Stimulated activated effector memory CD8-positive, alpha-beta T cell treated with anti-CD3 and anti-CD28 coated beads, Interleukin-12 subunit alpha, Interleukin-12 subunit beta, amount 100 ng/mL, for 72 hours (primary cell): Measurements from ENCODE around the gene ORM2.

ENCODE experiments used
- ATAC-seq: fragments of 150-1000 bp; cut with Tn5 transposase; 2 replicates; pipeline ENCODE4 v1.10.0; 2021
- DNase-seq, 2 donors: peaks; one replicate each; pipeline ENCODE4 v3.0.0; 2021 to 2022; ENCODE audit warnings: low spot score in 2 of 2
- H3K27ac Mint-ChIP-seq: one replicate; pipeline ENCODE4 v1.8.0; 2022; ENCODE audit warnings: mild to moderate bottlenecking, mixed read lengths
- H3K36me3 Mint-ChIP-seq: one replicate; pipeline ENCODE4 v1.8.0; 2022; ENCODE audit warnings: mild to moderate bottlenecking, mixed read lengths
- H3K4me1 Mint-ChIP-seq: one replicate; pipeline ENCODE4 v1.8.0; 2022; ENCODE audit warnings: mixed read lengths
- H3K4me3 Mint-ChIP-seq: one replicate; pipeline ENCODE4 v1.8.0; 2022; ENCODE audit warnings: mild to moderate bottlenecking, mixed read lengths
- H3K9me3 Mint-ChIP-seq: one replicate; pipeline ENCODE4 v1.8.0; 2022; ENCODE audit warnings: mixed read lengths

The ORM2 gene

DNA sequence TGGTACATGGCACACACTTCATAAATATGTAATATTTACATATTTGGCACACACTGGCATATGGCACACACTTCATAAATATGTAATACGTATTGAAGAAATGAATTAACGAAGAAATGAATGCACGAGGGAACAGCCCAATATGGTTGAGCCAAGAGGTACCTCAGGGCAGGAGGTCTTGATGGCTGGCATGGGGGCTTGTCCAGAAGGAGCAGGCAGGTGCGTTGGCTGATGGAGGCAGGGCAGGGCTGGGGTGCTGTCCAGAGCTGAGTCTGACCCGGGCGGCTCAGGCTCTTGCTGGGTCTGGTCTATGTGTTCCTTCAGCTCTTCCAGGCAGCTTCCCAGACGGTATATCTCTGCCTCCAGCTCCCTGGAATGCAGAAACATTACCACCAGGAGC lies 31.9 kb downstream of the ORM2 start:
- DNase-seq = no peak
- ATAC-seq = no peak
- H3K36me3 Mint-ChIP-seq = peaks cover 100% of the 10 kb centered on the region
- H3K27ac Mint-ChIP-seq = peak overlapping the region; percentile 97
- H3K9me3 Mint-ChIP-seq = no peaks in the 10 kb centered on the region
- H3K4me3 Mint-ChIP-seq = no peak overlapping the region
- peaks cover 75% of the 10 kb centered on the region for H3K4me1 Mint-ChIP-seq

DNA sequence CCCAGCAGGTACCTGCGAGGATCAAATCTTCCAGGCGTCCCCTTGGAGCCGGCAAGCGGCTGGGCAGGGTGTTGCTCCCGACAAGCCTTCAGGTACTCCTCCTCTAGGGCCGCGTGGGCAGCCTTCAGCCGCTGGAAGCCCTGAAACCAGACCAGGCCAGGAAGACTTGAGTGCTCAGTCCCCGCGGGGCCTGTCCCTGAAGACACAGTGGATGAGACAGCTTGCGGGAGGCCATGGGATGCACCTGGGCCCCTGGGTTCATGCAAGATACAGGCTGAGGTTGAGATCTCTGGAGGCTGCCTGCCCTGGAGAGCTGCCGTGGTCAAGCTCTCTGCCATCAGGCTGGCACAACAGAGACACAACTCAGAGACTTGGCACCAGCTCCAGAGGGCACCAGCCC lies 32.7 kb downstream of the ORM2 start:
- Mint-ChIP-seq H3K27ac (peak overlapping the region; percentile 97), H3K36me3 (peaks cover 100% of the 10 kb centered on the region), H3K9me3 (no peaks in the 10 kb centered on the region), H3K4me3 (no peak overlapping the region), H3K4me1 (peaks cover 78% of the 10 kb centered on the region)
- ATAC-seq (no peak), DNase-seq (no peak)

DNA sequence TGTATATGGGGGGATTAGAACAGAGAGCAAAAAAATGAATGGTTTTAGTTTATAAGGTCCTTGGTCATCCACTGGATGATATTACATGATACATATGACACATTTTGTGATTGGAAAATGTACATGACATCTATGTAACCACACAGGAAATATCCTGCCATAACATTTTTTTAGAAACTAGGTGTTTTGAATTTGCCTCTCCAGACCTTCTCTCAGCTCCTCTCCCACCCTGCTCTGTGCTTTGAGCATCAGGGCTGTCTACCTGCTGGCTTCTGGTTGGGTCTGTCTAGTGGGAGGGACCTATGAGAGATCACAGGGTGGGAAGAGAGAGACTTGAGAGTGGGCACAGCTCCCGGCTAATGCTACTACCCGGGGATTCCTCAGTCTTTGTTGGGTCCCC lies 33.8 kb downstream of the ORM2 start:
- DNase-seq (no peak), ATAC-seq (peak; percentile 53)
- Mint-ChIP-seq H3K27ac (peak overlapping the region; percentile 97), H3K36me3 (peaks cover 100% of the 10 kb centered on the region), H3K4me1 (peaks cover 79% of the 10 kb centered on the region), H3K4me3 (peak overlapping the region; percentile 57), H3K9me3 (no peaks in the 10 kb centered on the region)

DNA sequence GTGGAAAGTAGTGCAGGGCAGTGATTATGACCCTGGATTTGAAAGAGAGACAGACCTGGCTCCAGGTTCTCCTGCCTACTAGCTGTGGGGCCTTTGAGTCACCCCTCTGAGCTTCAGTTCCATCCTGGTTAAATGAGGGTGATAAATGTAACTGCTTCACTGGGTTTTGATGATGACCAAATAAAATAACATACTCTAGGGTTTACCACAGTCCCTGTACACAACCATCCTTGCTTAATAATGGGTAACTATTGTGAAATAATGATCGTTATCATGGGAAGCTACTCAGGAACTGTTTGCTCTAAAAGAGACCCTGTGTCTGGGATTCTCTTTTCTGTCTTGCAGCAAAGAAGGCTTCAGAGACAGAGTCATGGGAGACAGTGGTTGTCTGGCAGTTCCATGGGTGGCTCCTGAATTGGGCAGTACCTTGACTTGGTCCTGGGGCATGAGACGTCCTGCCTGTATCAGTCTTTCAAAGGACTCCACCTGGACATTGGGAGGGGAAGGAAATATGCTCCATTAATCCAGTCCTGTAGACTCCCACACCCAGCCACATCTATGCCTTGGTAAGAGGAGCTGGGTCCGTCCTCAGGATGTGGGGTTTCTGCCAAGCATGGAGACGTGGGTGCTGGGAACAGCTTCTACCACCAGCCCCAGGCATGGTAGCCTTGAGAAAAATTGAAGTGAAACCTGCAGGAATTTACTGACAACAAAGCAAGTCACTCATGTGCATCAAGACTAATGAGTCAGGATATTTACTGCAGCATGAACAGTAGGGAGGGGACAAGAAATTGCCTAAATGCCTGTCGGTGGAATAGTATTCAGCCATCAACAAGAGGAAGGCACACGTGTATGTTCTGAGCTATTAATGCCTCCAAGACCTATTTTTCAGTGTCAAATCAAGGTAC lies 34.7 kb downstream of the ORM2 start:
- DNase-seq (no peak), ATAC-seq (peak; percentile 59)
- Mint-ChIP-seq H3K27ac (peak overlapping the region; percentile 97), H3K4me3 (peak overlapping the region; percentile 57), H3K4me1 (peaks cover 85% of the 10 kb centered on the region), H3K36me3 (peaks cover 100% of the 10 kb centered on the region), H3K9me3 (no peaks in the 10 kb centered on the region)

DNA sequence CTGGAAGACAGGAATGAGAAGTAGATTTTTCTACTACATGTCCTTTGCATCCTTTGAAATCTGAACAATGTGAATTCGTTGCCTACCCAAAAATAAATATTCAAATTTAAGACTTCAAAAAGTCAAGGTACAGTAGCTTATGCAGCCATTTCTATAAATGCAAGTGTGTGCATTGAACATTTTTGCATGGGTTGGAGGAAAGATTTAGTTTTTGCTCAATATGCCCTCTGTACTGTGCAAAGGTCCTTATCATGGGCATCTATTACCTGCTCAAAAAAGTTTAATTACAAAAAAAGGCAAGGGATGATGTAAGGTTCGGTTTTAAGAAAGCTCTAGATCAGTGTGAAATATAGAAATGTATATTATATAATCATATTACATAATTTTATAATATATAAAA lies 35.5 kb downstream of the ORM2 start:
- Mint-ChIP-seq H3K36me3 (peaks cover 100% of the 10 kb centered on the region), H3K9me3 (no peaks in the 10 kb centered on the region), H3K27ac (no peak overlapping the region), H3K4me1 (peaks cover 85% of the 10 kb centered on the region), H3K4me3 (no peak overlapping the region)
- DNase-seq (no peak), ATAC-seq (no peak)

DNA sequence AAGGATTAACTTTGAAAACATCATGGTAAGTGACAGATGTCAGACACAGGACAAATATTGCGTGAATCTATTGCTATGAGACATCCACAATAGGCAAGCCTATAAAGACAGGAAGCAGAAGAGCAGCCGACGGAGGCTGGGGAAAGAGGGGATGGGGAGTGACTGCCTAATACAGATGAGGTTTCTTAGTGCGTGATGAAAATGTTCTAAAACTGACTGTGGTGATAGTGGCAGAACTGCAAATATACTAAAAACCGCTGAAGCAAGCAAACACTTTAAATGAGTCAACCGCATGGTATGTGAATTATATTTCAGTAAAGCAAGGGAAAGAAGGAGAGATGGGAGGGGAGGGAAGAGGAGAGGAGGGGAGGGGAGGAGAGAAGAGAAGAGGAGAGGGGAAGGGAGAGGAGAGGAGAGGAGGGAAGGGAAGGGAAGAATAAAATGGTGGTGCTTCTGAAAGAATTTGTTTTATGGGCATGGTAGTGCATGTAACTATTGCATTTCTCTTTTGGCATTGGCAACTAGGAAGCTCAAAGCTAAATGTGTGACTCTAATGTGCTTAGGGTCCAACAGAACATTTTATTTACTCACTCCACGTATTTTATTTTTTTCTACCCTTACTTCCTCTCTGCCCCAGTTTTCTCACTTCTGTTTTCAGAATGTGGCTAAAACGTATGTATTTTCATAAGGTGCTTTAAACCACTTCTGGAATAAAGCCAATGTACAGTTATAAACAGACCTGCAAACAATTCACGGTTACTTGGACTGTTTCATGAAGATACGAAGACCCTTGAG lies 36.9 kb downstream of the ORM2 start:
- Mint-ChIP-seq H3K4me3 (peak overlapping the region; percentile 47), H3K27ac (peak overlapping the region; percentile 76), H3K9me3 (no peaks in the 10 kb centered on the region), H3K36me3 (peaks cover 100% of the 10 kb centered on the region), H3K4me1 (peaks cover 82% of the 10 kb centered on the region)
- ATAC-seq = peak; percentile 79
- no peak for DNase-seq

DNA sequence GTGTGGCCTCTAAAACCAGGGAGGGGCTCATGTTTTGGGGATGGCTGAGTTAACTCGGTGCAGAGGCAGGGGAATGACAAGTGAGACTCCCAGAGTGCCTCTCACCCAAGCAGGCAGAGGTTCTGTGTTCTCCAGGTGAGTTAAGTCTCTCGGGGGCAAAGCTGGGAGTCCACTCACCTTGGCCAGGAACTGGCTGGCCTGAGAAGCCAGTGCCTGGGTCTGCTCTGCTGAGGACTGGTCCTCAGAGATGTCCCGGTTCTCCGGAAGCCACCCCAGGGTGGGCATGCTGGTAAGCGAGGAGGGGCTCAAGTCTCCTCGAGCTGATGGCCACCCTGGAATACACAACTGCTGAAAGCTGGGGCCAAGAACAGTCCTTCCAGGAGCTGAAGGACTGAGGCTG lies 37.7 kb downstream of the ORM2 start:
- Mint-ChIP-seq H3K4me1 (peaks cover 89% of the 10 kb centered on the region), H3K9me3 (no peaks in the 10 kb centered on the region), H3K27ac (peak overlapping the region; percentile 76), H3K4me3 (peak overlapping the region; percentile 47), H3K36me3 (peaks cover 100% of the 10 kb centered on the region)
- no peak for DNase-seq
- no peak for ATAC-seq

DNA sequence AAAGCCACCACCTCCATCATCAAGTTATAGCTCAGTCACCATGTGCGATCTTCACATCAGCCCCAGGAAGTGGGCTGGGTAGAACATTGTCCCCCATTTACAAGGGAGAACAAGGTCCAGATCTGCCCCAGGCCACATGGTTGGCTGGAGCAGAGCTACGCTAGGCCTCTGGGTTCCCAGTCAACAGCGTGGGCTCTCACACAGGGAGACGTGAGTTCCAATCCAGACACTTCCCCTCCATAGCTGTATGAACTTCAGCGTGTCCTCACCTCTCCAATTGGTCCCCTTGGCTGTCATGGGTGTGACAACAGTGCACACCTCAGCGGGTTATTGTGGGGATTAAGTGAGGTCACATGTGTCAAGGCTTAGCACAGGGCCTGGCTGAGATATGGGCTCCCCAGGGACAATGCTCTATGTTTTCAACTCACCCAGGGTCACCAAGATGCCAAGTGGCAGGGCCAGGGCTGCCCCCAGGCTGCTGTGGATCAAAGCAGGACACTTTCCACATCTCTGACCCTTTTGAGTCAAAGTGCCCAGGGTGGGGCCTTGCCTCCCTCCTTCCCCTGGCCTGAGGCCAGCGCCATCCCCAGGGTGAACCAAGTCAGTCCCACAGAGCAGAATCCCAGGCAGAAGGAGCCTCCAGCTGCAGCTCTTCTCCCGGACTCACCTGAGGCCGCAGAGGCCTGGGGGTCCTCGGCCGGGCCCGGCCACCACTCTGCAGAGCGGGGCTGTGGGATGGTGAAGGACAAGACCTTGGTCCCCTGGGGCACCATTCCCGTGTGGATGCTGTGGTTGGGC lies 38.3 kb downstream of the ORM2 start:
- DNase-seq (no peak), ATAC-seq (no peak)
- Mint-ChIP-seq H3K36me3 (peaks cover 100% of the 10 kb centered on the region), H3K9me3 (no peaks in the 10 kb centered on the region), H3K4me3 (peak overlapping the region; percentile 47), H3K27ac (peak overlapping the region; percentile 76), H3K4me1 (peaks cover 92% of the 10 kb centered on the region)

DNA sequence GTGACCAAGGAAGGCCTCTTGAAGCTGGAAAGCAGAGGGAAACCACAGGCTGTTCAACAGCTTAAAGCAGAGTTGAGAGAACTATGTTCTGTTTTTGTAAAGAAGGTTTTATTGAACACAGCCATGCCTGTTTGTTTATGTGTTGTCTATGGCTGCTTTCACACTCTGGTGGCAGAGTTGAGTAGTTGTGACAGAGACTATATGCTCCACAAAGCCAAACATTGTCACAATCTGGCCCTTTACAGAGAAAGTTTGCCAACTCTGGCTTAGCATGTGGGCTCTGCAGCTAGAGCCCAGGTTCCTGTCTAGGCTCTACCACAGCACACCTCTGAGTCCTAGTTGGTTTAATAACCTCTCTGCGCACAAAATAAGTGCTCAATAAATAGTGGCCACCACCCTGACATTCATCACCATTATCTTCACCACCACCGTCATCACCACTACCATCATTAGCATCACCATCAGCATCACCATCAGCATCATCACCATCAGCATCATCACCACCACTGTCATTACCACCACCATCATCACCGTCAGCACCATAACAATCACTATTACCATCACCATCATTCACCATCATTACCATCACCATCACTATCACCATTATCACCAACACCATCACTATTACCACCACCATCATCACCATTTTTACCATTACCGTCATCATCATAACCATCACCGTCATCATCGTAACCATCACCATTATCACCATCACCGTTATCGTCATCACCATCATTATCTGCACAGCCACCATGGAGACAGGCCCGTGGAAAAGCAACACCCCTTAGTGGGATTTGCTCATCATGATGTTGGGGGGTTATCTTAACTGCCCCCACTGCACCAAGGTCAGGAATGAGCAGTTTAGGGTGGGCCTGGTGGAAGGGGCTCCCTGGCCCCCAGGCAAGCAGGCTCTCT lies 39.8 kb downstream of the ORM2 start:
- DNase-seq = no peak
- H3K4me1 Mint-ChIP-seq = peaks cover 91% of the 10 kb centered on the region
- H3K4me3 Mint-ChIP-seq = peak overlapping the region; percentile 3
- peak overlapping the region; percentile 96 for H3K27ac Mint-ChIP-seq
- H3K36me3 Mint-ChIP-seq = peaks cover 100% of the 10 kb centered on the region
- no peaks in the 10 kb centered on the region for H3K9me3 Mint-ChIP-seq
- ATAC-seq = peak; percentile 3

DNA sequence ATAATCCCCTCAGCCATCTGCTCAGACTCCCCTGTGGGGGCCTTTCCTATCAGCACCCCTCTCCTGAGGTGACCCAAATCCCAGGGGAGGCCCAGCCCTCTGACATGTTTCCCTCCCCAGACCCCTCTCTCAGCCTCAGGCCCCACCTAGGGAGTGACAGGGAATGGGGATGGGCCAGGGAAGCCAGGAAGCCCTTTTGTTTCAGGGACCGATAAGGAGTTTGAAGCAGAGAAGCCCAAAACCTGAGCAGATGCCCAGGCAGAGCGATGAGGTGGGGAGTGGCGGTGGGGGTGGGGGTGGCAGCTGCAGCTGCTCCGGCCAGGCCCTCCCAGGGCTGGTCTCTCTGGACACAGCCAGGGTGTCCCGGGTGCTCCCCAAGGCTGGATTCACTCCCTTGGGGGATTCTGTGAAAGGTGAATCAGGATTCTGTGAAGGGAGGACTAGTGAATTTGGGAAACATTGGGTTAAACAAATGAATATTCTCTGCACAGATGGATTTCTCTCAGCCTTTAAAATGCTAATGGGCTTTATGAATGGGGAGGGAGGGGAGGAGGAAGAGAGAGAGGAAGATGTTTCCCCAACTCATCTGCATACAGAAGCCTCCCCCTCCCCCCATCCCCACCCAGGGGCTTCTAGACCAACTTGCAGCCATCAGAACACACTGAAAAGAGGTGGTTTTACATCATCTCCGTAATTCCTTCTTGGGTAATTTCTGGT lies 40.7 kb downstream of the ORM2 start:
- no peak for DNase-seq
- Mint-ChIP-seq H3K4me1 (peaks cover 95% of the 10 kb centered on the region), H3K27ac (peak overlapping the region; percentile 96), H3K36me3 (peaks cover 100% of the 10 kb centered on the region), H3K4me3 (no peak overlapping the region), H3K9me3 (no peaks in the 10 kb centered on the region)
- no peak for ATAC-seq

DNA sequence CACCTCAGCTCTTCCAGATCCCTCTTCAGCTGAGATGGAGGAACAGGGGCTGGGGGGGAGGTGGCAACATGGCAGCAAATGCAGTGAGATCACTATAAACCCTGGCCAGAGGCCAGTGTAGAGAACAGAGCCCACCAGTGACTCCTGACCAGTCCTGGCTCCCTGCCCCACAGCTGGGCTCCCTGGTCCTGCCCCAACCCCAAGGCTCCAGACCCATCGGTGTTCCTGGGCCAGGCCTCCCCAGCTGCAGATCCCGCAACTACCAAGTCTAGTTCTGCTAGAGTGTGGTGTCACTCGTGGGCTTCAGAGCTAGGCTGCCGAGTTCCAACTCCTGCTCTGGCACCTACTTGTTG lies 41.3 kb downstream of the ORM2 start:
- peaks cover 100% of the 10 kb centered on the region for H3K36me3 Mint-ChIP-seq
- peaks cover 94% of the 10 kb centered on the region for H3K4me1 Mint-ChIP-seq
- peak overlapping the region; percentile 96 for H3K27ac Mint-ChIP-seq
- DNase-seq (no peak), ATAC-seq (no peak)
- H3K4me3 Mint-ChIP-seq = peak overlapping the region; percentile 71
- no peaks in the 10 kb centered on the region for H3K9me3 Mint-ChIP-seq

DNA sequence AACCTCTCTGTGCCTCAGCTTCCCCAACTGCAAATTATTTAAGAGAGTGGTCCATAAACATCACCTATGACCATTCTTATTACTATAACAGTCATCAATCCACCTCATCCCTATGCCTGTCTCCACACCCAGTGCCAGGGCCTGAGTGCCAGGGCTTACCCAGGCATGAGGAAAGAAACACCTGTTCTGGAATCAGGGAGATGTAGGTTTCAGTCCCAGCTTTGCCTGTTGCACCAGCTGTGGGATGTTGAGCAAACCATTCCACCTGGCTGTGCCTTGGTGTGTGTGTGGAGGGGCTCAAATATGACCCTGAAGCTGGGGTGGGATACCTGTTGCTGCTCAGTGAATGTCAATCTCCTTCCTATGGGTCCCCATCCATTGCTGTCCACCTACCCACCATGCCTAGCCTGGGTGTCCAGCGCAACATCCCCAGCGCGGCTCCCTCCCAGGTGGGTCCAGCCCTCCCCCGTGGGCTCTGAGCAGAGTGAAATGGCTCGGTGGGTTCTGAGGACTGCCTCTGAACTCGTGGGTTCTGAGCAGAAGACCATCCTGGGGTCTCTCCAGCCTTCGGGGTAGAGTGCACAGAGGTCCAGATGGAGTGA lies 41.8 kb downstream of the ORM2 start:
- no peaks in the 10 kb centered on the region for H3K9me3 Mint-ChIP-seq
- peaks cover 100% of the 10 kb centered on the region for H3K36me3 Mint-ChIP-seq
- DNase-seq = no peak
- peak overlapping the region; percentile 71 for H3K4me3 Mint-ChIP-seq
- H3K27ac Mint-ChIP-seq = peak overlapping the region; percentile 96
- H3K4me1 Mint-ChIP-seq = peaks cover 91% of the 10 kb centered on the region
- ATAC-seq = no peak

DNA sequence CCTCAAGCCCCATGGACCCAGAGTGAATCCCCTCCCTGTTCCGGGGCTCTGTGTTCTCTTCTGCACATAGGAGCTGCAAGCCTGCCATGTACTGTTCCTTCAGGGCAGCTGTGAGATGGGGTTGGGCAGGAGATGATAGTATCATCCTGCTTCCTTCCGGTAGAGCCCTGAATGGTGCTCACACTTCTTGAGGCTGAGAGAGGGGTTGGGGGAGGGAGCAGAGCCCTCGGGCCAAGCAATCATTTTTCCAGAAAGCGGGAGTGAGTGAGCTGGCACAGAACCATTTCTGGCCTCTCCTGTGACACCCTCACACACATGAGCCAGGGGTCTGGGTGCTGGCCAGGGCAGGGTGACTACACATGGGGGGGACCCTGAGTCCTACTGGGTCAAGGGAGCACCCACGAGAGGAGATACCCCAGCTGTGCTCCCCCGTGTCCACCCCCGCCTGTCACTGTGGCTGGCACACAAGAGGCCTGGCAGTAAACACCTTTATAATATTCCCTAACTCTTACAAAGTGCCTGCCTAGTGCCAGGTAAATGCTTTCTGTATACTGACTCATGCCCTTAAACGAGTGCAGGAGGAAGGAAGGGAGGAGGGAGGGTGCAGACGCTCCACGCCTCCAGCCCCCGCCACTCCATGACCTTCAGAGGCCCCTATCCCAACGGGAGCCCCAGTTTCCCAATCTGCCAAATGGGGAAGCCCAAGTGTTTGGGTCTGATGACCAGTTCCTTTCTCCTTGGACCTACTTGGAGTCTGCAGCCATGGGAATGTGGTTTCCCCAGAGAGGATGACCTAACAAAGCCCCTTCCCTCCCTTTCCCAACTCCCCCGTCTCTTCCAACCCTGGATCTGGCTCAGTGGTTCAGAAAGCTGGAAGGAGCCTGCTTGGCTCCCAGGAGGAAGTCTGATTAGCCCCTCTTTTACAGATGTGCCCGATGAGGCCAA lies 42.6 kb downstream of the ORM2 start:
- Mint-ChIP-seq H3K36me3 (peaks cover 100% of the 10 kb centered on the region), H3K4me3 (peak overlapping the region; percentile 71), H3K9me3 (no peaks in the 10 kb centered on the region), H3K4me1 (peaks cover 91% of the 10 kb centered on the region), H3K27ac (peak overlapping the region; percentile 96)
- ATAC-seq (peak; percentile 59), DNase-seq (peak in 1 of 2 donors; percentile 72)
